ENCODE measurements around the gene APBB2. TPM values are rescaled to one million over a fixed set of nuclear protein-coding genes. Genes with fewer than 3 reads are reported as not detected.
A peak's percentile ranks its signal among the peaks of the same experiment; 100 is the strongest.

Gene APBB2
- total RNA-seq, 2 donors from 2014 or later: 134 to 137 TPM

DNA sequence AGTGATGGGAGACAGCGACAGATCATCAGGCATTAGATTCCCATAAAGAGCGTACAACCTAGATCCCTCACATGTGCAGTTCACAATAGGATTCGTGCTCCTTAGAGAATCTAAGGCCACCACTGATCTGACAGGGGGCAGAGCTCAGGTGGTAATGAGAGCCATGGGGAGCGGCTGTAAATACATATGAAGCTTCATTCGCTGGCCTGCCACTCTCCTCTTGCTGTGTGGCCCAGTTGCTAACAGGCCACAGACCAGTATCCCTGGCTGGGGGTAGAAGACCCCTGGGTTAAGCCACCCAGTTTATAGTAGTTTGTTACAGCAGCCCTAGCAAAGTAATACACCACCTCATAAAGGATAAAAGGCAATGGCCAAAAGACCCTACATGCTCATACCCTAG is 30.3 kb downstream of the APBB2 start:
- Histone ChIP-seq H3K36me3 (no peaks in the 10 kb centered on the region), H3K27ac (no peak overlapping the region), H3K4me1 (ENCODE audit: control insufficient read depth in 1 of 2, low read depth in 2 of 2) (peaks cover 25 to 38% of the 10 kb centered on the region in 2 donors), H3K27me3 (replicated peaks; ENCODE audit: insufficient read depth) (no peaks in the 10 kb centered on the region), H3K4me3 (no peak overlapping the region), H3K9me3 (no peaks in the 10 kb centered on the region)
- ATAC-seq (ENCODE audit: insufficient number of reproducible peaks, low FRiP score, low read depth): no peak
- TF ChIP-seq, protein P1, sequence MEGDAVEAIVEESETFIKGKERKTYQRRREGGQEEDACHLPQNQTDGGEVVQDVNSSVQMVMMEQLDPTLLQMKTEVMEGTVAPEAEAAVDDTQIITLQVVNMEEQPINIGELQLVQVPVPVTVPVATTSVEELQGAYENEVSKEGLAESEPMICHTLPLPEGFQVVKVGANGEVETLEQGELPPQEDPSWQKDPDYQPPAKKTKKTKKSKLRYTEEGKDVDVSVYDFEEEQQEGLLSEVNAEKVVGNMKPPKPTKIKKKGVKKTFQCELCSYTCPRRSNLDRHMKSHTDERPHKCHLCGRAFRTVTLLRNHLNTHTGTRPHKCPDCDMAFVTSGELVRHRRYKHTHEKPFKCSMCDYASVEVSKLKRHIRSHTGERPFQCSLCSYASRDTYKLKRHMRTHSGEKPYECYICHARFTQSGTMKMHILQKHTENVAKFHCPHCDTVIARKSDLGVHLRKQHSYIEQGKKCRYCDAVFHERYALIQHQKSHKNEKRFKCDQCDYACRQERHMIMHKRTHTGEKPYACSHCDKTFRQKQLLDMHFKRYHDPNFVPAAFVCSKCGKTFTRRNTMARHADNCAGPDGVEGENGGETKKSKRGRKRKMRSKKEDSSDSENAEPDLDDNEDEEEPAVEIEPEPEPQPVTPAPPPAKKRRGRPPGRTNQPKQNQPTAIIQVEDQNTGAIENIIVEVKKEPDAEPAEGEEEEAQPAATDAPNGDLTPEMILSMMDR (IDR thresholded peaks at IDR 0.05): no peak
- DNase-seq (ENCODE audit: low spot score): no peak

DNA sequence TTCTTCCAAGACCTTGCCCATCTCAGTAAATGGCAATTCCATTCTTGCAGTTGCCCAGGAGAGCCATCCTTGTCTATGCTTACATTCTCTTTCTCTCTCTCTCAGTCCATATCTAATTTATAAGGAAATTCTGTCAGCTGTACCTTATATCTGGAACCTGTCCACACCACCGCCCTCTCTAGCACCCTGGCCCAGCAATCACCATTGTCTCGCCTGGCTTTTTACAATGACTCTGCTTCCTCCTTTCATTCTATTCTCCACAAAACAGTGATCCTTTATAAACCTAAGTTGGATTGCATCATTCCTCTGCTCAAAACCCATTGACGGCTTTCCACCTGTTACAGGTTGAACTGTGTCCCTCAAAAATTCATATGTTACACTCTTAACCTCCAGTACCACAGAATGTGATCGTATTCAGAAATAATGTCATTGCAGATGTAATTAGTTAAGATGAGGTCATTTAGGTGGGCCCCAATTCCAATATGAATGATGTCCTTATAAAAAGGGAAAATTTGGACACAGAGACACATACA is 31.3 kb downstream of the APBB2 start:
- ATAC-seq (ENCODE audit: insufficient number of reproducible peaks, low FRiP score, low read depth): no peak
- Histone ChIP-seq H3K9me3 (no peaks in the 10 kb centered on the region), H3K27me3 (replicated peaks; ENCODE audit: insufficient read depth) (no peaks in the 10 kb centered on the region), H3K4me1 (ENCODE audit: control insufficient read depth in 1 of 2, low read depth in 2 of 2) (peaks cover 32 to 45% of the 10 kb centered on the region in 2 donors), H3K36me3 (no peaks in the 10 kb centered on the region), H3K27ac (no peak overlapping the region), H3K4me3 (no peak overlapping the region)
- no peak for DNase-seq (ENCODE audit: low spot score)
- TF ChIP-seq, protein P1 (IDR thresholded peaks at IDR 0.05): no peak

DNA sequence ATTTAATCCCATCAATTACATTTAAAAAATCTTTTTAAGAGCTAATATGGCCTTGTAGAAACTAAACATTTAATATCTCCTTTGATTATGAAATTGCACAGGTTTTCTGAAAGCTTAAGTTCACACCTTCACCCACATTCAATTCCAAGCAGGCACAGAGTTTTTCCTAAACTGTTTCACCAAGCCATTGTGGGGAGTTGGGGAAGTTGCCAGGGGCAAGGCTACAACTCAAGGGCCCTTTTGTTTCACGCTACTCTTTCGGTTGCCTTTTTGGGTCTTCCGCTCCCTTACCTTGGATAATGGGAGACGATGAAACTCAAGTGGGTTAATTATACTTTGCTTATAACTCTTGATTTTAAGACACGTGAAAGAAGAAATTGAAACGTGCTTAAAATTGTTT is 33.3 kb downstream of the APBB2 start:
- no peak overlapping the region for H3K4me3 ChIP-seq
- TF ChIP-seq, protein P1 (IDR thresholded peaks at IDR 0.05): no peak
- peaks cover 46 to 58% of the 10 kb centered on the region in 2 donors for H3K4me1 ChIP-seq (ENCODE audit: control insufficient read depth in 1 of 2, low read depth in 2 of 2)
- H3K27ac ChIP-seq: no peak overlapping the region
- no peaks in the 10 kb centered on the region for H3K27me3 ChIP-seq (replicated peaks; ENCODE audit: insufficient read depth)
- DNase-seq (ENCODE audit: low spot score) (no peak), ATAC-seq (ENCODE audit: insufficient number of reproducible peaks, low FRiP score, low read depth) (no peak)
- H3K9me3 ChIP-seq: no peaks in the 10 kb centered on the region
- H3K36me3 ChIP-seq: no peaks in the 10 kb centered on the region

DNA sequence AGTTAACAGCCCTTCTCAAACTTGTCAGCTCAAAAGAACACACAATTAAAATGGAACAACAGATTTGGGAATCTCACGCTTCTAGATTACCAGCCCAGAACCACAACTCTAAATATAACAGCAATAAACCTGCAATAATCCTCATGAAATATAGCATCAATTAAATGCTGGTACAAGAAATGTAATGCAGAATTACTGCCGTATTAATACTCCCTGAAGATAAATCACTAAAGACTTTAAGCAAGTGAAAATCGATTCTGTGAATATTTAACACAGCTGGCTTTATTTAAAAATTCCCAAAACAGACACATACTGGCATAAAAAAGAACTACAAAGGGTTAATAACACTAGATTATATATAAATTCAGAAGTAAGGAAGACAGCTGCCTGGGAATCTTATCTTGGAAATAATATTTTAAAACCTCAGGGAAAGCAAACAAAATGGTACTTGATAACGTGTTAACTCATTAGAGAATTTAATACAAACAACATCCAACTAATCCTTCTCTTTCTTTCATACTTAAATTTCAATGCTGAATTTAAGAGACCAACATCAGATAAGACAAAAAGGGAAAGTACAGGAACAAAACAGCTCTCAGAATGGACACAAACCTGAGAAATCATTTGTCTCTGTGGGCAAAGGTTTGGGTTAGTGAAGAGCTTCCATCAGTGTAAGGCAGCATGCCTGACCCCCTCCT is 34.7 kb downstream of the APBB2 start:
- no peak overlapping the region for H3K27ac ChIP-seq
- no peaks in the 10 kb centered on the region for H3K36me3 ChIP-seq
- no peak overlapping the region for H3K4me3 ChIP-seq
- ATAC-seq (ENCODE audit: insufficient number of reproducible peaks, low FRiP score, low read depth) (no peak), DNase-seq (ENCODE audit: low spot score) (no peak)
- peaks cover 37 to 49% of the 10 kb centered on the region in 2 donors for H3K4me1 ChIP-seq (ENCODE audit: control insufficient read depth in 1 of 2, low read depth in 2 of 2)
- no peaks in the 10 kb centered on the region for H3K27me3 ChIP-seq (replicated peaks; ENCODE audit: insufficient read depth)
- TF ChIP-seq, protein P1 (IDR thresholded peaks at IDR 0.05): no peak
- no peaks in the 10 kb centered on the region for H3K9me3 ChIP-seq

DNA sequence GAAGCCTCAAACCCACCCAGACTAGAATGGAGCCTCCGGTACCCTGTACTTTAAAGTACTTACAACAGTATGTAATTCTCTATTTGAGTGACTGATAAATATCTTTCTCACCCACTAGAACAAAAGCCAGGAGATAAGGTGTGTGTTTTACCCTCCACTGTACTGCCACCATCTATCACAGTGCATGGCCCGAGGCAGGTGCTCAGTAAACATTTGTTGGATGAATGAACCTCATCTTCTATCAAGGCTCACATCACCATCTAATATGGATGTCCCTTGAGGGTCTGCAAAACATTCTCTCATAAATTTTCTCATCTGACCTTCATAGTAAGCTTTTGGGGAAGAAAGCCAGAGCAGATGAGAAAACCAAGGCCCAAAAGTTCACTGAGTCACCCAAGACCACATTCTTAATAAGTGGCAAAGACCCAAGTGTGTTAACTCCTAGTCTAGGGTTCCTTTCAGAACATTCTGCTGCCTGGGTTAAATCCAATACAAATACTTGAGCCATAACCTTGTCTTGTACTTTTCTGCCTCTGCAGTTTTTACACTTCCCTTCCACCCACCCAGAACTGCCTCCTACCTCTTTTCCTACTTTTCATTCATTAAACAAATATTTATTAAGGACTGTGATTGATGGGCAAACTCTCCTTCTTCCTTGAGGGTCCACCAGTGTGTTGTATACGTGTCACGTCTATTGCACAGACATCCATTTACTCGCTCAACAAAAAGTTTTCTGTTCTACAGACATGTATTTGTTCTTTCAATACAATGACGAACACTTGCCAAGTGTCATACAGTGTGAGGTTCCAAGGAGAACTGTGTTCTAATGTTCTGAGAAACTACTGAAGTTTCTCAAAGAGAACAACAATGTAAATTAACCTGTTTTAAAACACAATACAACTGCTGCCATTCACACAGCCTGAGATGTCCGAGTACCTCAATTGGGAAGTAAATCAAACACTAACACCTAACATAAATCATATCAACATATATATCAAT is 35.7 kb downstream of the APBB2 start:
- ATAC-seq (ENCODE audit: insufficient number of reproducible peaks, low FRiP score, low read depth): peak; percentile 96
- peaks cover 37 to 46% of the 10 kb centered on the region in 2 donors for H3K4me1 ChIP-seq (ENCODE audit: control insufficient read depth in 1 of 2, low read depth in 2 of 2)
- TF ChIP-seq, protein P1 (IDR thresholded peaks at IDR 0.05): no peak
- no peaks in the 10 kb centered on the region for H3K36me3 ChIP-seq
- no peaks in the 10 kb centered on the region for H3K27me3 ChIP-seq (replicated peaks; ENCODE audit: insufficient read depth)
- DNase-seq (ENCODE audit: low spot score): no peak
- H3K4me3 ChIP-seq: peak overlapping the region; percentile 34
- H3K27ac ChIP-seq: peak overlapping the region; percentile 35 to 68
- H3K9me3 ChIP-seq: no peaks in the 10 kb centered on the region
